Stomach smooth muscle (tissue), 2 donors: ENCODE results near the gene PHF21B.

Experiments used
- H3K27ac ChIP-seq: one replicate; pipeline ENCODE4 v1.7.0; 2013; ENCODE audit warnings: mild to moderate bottlenecking, low read length, inconsistent platforms
- H3K27me3 ChIP-seq, 2 donors: one replicate each; pipeline ENCODE4 v1.7.0; 2013; ENCODE audit warnings: low read length in 2 of 2; ENCODE audit not compliant: insufficient read depth in 2 of 2, control insufficient read depth in 1 of 2
- H3K36me3 ChIP-seq, 2 donors: one replicate each; pipeline ENCODE4 v1.7.0; 2013; ENCODE audit warnings: low read length in 2 of 2; ENCODE audit not compliant: control insufficient read depth in 2 of 2, insufficient read depth in 2 of 2
- H3K4me1 ChIP-seq: one replicate; pipeline ENCODE4 v1.7.0; 2013; ENCODE audit warnings: low read length; ENCODE audit not compliant: control insufficient read depth, insufficient read depth
- H3K4me3 ChIP-seq, 2 donors: one replicate each; pipeline ENCODE4 v1.7.0; 2013; ENCODE audit warnings: low read length in 2 of 2
- H3K9ac ChIP-seq, 2 donors: one replicate each; pipeline ENCODE4 v1.7.0; 2013; ENCODE audit warnings: low read length in 2 of 2, mild to moderate bottlenecking in 1 of 2
- H3K9me3 ChIP-seq, 2 donors: one replicate each; pipeline ENCODE4 v1.7.0; 2013; ENCODE audit warnings: low read length in 2 of 2; ENCODE audit not compliant: control insufficient read depth in 2 of 2
- donor health status: healthy.
- donor health status: Pancreatic carcinoma.

Gene PHF21B

GRCh38 chr22:44917372-44918165, 92.2 kb downstream of the PHF21B start:
- Histone ChIP-seq H3K9ac (no peak overlapping the region), H3K4me1 (no peaks in the 10 kb centered on the region), H3K4me3 (no peak overlapping the region), H3K9me3 (peaks cover 0 to 3% of the 10 kb centered on the region in 2 donors), H3K27me3 (no peaks in the 10 kb centered on the region), H3K27ac (no peak overlapping the region), H3K36me3 (no peaks in the 10 kb centered on the region)

- Histone ChIP-seq H3K4me1 (no peaks in the 10 kb centered on the region), H3K27ac (no peak overlapping the region)
Measured at GRCh38 chr22:44916281-44917231, 93.2 kb downstream of the PHF21B start.

GRCh38 chr22:44915441-44915840, 94.4 kb downstream of the PHF21B start:
- no peak overlapping the region for H3K27ac ChIP-seq
- H3K9me3 ChIP-seq, result no peaks in the 10 kb centered on the region
- H3K36me3 ChIP-seq, result peaks cover 0 to 1% of the 10 kb centered on the region in 2 donors
- H3K4me3 ChIP-seq, result no peak overlapping the region
- H3K27me3 ChIP-seq, result no peaks in the 10 kb centered on the region
- no peak overlapping the region for H3K9ac ChIP-seq
- H3K4me1 ChIP-seq, result no peaks in the 10 kb centered on the region

More at GRCh38 chr22:44916281-44917231, 93.2 kb downstream of the PHF21B start:
- Histone ChIP-seq H3K4me3 (no peak overlapping the region), H3K36me3 (no peaks in the 10 kb centered on the region), H3K9ac (no peak overlapping the region), H3K9me3 (peaks cover 0 to 3% of the 10 kb centered on the region in 2 donors), H3K27me3 (no peaks in the 10 kb centered on the region)

GRCh38 chr22:44914026-44914721, 95.6 kb downstream of the PHF21B start:
- Histone ChIP-seq H3K9me3 (no peaks in the 10 kb centered on the region), H3K9ac (no peak overlapping the region), H3K4me3 (no peak overlapping the region), H3K27ac (no peak overlapping the region), H3K36me3 (peaks cover 0 to 2% of the 10 kb centered on the region in 2 donors), H3K27me3 (no peaks in the 10 kb centered on the region), H3K4me1 (no peaks in the 10 kb centered on the region)

- Histone ChIP-seq H3K4me1 (no peaks in the 10 kb centered on the region), H3K4me3 (no peak overlapping the region), H3K27ac (no peak overlapping the region)
Measured at GRCh38 chr22:44913198-44913983, 96.4 kb downstream of the PHF21B start.

GRCh38 chr22:44909241-44909640, 100.6 kb downstream of the PHF21B start:
- no peak overlapping the region for H3K27ac ChIP-seq
- H3K36me3 ChIP-seq, result peaks cover 0 to 5% of the 10 kb centered on the region in 2 donors
- no peak overlapping the region for H3K9ac ChIP-seq
- no peaks in the 10 kb centered on the region for H3K27me3 ChIP-seq
- H3K9me3 ChIP-seq, result no peaks in the 10 kb centered on the region
- no peak overlapping the region for H3K4me3 ChIP-seq
- no peaks in the 10 kb centered on the region for H3K4me1 ChIP-seq

More at GRCh38 chr22:44913198-44913983, 96.4 kb downstream of the PHF21B start:
- Histone ChIP-seq H3K9me3 (no peaks in the 10 kb centered on the region), H3K36me3 (peaks cover 0 to 2% of the 10 kb centered on the region in 2 donors), H3K9ac (no peak overlapping the region), H3K27me3 (no peaks in the 10 kb centered on the region)

- Histone ChIP-seq H3K27ac (no peak overlapping the region), H3K9me3 (no peaks in the 10 kb centered on the region), H3K36me3 (peaks cover 0 to 5% of the 10 kb centered on the region in 2 donors), H3K4me1 (no peaks in the 10 kb centered on the region), H3K9ac (no peak overlapping the region), H3K4me3 (no peak overlapping the region), H3K27me3 (no peaks in the 10 kb centered on the region)
Measured at GRCh38 chr22:44907765-44908737, 101.8 kb downstream of the PHF21B start.

GRCh38 chr22:44906999-44907644, 102.7 kb downstream of the PHF21B start:
- Histone ChIP-seq H3K36me3 (peaks cover 0 to 5% of the 10 kb centered on the region in 2 donors), H3K9me3 (peaks cover 2% of the 10 kb centered on the region in 2 donors), H3K27ac (no peak overlapping the region), H3K27me3 (no peaks in the 10 kb centered on the region), H3K9ac (no peak overlapping the region), H3K4me1 (no peaks in the 10 kb centered on the region), H3K4me3 (no peak overlapping the region)
